Skeletal muscle tissue (tissue), 4 donors: ENCODE results near the gene MACROH2A1. TPM values are rescaled to one million over a fixed set of nuclear protein-coding genes. Genes with fewer than 3 reads are reported as not detected.

Experiments
- H3K27ac ChIP-seq: one replicate; pipeline ENCODE4 v1.7.0; 2013; ENCODE audit warnings: mild to moderate bottlenecking, low read depth, low read length, inconsistent platforms
- H3K27me3 ChIP-seq, 3 donors: one replicate each; pipeline ENCODE4 v1.7.0; 2013; ENCODE audit warnings: low read length in 3 of 3; ENCODE audit not compliant: control insufficient read depth in 3 of 3, insufficient read depth in 3 of 3
- H3K36me3 ChIP-seq, 3 donors: one replicate each; pipeline ENCODE4 v1.7.0; 2013; ENCODE audit warnings: low read length in 3 of 3; ENCODE audit not compliant: control insufficient read depth in 3 of 3, insufficient read depth in 3 of 3
- H3K4me1 ChIP-seq, 3 donors: one replicate each; pipeline ENCODE4 v1.7.0; 2013; ENCODE audit warnings: low read length in 3 of 3, mild to moderate bottlenecking in 3 of 3; ENCODE audit not compliant: control insufficient read depth in 3 of 3, insufficient read depth in 3 of 3
- H3K4me3 ChIP-seq, 3 donors: one replicate each; pipeline ENCODE4 v1.7.0; 2013; ENCODE audit warnings: low read length in 3 of 3
- H3K9ac ChIP-seq, 3 donors: one replicate each; pipeline ENCODE4 v1.7.0; 2013; ENCODE audit warnings: low read length in 3 of 3, mild to moderate bottlenecking in 3 of 3, moderate library complexity in 2 of 3, low read depth in 1 of 3
- H3K9me3 ChIP-seq, 3 donors: one replicate each; pipeline ENCODE4 v1.7.0; 2013; ENCODE audit warnings: low read length in 3 of 3; ENCODE audit not compliant: control insufficient read depth in 3 of 3
- total RNA-seq: library from RNA; depleted of rRNA; stranded (reverse); fragments of >200 nt; gene quantifications from one replicate; pipeline ENCODE4 v1.2.3, GENCODE V29; 2014
- donor health status: Osteomylitis.

MACROH2A1 gene
- total RNA-seq, 1 donor from 2014 or later, result 86.1 TPM

GRCh38 chr5:135356522-135357318, 42.3 kb downstream of the MACROH2A1 start:
- H3K4me3 ChIP-seq, result no peak overlapping the region
- no peaks in the 10 kb centered on the region for H3K9me3 ChIP-seq
- H3K27ac ChIP-seq, result peak overlapping the region; percentile 49
- peak overlapping the region in 1 of 3 donors; percentile 15 for H3K9ac ChIP-seq
- no peaks in the 10 kb centered on the region for H3K27me3 ChIP-seq
- H3K4me1 ChIP-seq, result peaks cover 25 to 43% (median 28%) of the 10 kb centered on the region in 3 donors
- peaks cover 7 to 14% (median 11%) of the 10 kb centered on the region in 3 donors for H3K36me3 ChIP-seq

- no peak overlapping the region for H3K27ac ChIP-seq
- H3K36me3 ChIP-seq, result peaks cover 11 to 17% (median 13%) of the 10 kb centered on the region in 3 donors
- no peak overlapping the region for H3K9ac ChIP-seq
- H3K4me1 ChIP-seq, result peaks cover 25 to 43% (median 28%) of the 10 kb centered on the region in 3 donors
- H3K27me3 ChIP-seq, result no peaks in the 10 kb centered on the region
- no peak overlapping the region for H3K4me3 ChIP-seq
- no peaks in the 10 kb centered on the region for H3K9me3 ChIP-seq
Measured at GRCh38 chr5:135355169-135355568, 43.9 kb downstream of the MACROH2A1 start.

GRCh38 chr5:135353952-135354721, 44.9 kb downstream of the MACROH2A1 start:
- H3K27me3 ChIP-seq, result no peaks in the 10 kb centered on the region
- no peak overlapping the region for H3K27ac ChIP-seq
- no peak overlapping the region for H3K9ac ChIP-seq
- H3K4me3 ChIP-seq, result no peak overlapping the region
- H3K9me3 ChIP-seq, result no peaks in the 10 kb centered on the region
- peaks cover 25 to 43% (median 28%) of the 10 kb centered on the region in 3 donors for H3K4me1 ChIP-seq
- peaks cover 12 to 15% (median 13%) of the 10 kb centered on the region in 3 donors for H3K36me3 ChIP-seq

DNA sequence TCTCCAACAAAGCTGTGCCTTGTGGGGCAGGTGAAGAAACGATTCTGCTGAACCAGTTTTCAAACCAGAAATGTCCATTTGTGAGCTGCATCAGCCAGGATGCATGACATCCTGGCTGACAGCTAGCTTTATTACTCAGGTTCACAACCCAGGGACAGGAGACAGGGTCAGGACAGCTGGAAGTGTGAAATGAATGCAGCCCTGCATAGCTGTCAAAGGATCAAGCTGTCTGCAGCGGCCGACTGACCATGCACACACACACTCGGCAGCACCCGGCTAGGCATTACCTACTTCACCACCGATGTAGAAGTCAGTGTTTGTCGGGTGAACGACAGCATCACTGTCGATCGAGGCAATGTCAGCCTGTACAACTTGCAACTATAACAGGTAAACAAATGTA, 48.5 kb downstream of the MACROH2A1 start:
- no peaks in the 10 kb centered on the region for H3K9me3 ChIP-seq
- peaks cover 15 to 23% (median 21%) of the 10 kb centered on the region in 3 donors for H3K36me3 ChIP-seq
- H3K4me1 ChIP-seq, result peaks cover 6 to 24% (median 9%) of the 10 kb centered on the region in 3 donors
- H3K4me3 ChIP-seq, result no peak overlapping the region
- H3K27me3 ChIP-seq, result no peaks in the 10 kb centered on the region
- H3K27ac ChIP-seq, result no peak overlapping the region
- H3K9ac ChIP-seq, result no peak overlapping the region

GRCh38 chr5:135349886-135350285, 49.1 kb downstream of the MACROH2A1 start:
- peaks cover 15 to 28% (median 21%) of the 10 kb centered on the region in 3 donors for H3K36me3 ChIP-seq
- H3K27me3 ChIP-seq, result no peaks in the 10 kb centered on the region
- no peak overlapping the region for H3K9ac ChIP-seq
- H3K27ac ChIP-seq, result no peak overlapping the region
- H3K9me3 ChIP-seq, result no peaks in the 10 kb centered on the region
- H3K4me3 ChIP-seq, result no peak overlapping the region
- H3K4me1 ChIP-seq, result peaks cover 3 to 18% (median 8%) of the 10 kb centered on the region in 3 donors

DNA sequence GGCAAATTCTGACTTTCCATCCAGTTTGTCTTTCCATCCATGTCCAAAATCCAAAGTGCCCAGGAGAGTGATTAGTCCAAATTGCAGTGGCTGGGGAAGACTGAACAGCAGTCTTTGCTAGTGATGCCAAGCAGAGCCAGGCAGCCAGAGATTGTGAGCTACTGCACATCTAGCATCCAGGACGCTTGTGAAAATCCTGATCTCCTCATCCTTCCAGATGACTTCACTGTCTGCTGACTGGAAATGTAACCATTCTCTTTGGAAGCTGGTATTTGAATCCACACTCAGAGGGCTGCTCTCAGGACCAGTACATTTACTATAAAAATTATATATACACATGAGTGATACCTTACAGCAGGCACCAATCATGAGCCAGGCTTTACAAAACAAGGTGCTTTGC, 49.6 kb downstream of the MACROH2A1 start:
- Histone ChIP-seq H3K27me3 (no peaks in the 10 kb centered on the region), H3K9me3 (no peaks in the 10 kb centered on the region), H3K27ac (no peak overlapping the region), H3K4me1 (peaks cover 3 to 13% (median 8%) of the 10 kb centered on the region in 3 donors), H3K36me3 (peaks cover 15 to 28% (median 23%) of the 10 kb centered on the region in 3 donors), H3K9ac (no peak overlapping the region), H3K4me3 (no peak overlapping the region)

GRCh38 chr5:135348918-135349317, 50.1 kb downstream of the MACROH2A1 start:
- Histone ChIP-seq H3K27me3 (no peaks in the 10 kb centered on the region), H3K4me3 (no peak overlapping the region), H3K9me3 (no peaks in the 10 kb centered on the region), H3K4me1 (peaks cover 2 to 8% (median 3%) of the 10 kb centered on the region in 3 donors), H3K9ac (no peak overlapping the region), H3K36me3 (peaks cover 15 to 34% (median 23%) of the 10 kb centered on the region in 3 donors), H3K27ac (no peak overlapping the region)

- no peak overlapping the region for H3K9ac ChIP-seq
- no peak overlapping the region for H3K27ac ChIP-seq
- peaks cover 0 to 5% (median 3%) of the 10 kb centered on the region in 3 donors for H3K4me1 ChIP-seq
- H3K4me3 ChIP-seq, result no peak overlapping the region
- H3K9me3 ChIP-seq, result no peaks in the 10 kb centered on the region
- H3K27me3 ChIP-seq, result no peaks in the 10 kb centered on the region
- H3K36me3 ChIP-seq, result peaks cover 26 to 49% (median 37%) of the 10 kb centered on the region in 3 donors
Measured at GRCh38 chr5:135347392-135347791, 51.6 kb downstream of the MACROH2A1 start.

- Histone ChIP-seq H3K27ac (no peak overlapping the region), H3K4me1 (peaks cover 0 to 5% (median 3%) of the 10 kb centered on the region in 3 donors), H3K9me3 (no peaks in the 10 kb centered on the region), H3K27me3 (no peaks in the 10 kb centered on the region), H3K9ac (no peak overlapping the region), H3K36me3 (peaks cover 38 to 61% (median 46%) of the 10 kb centered on the region in 3 donors), H3K4me3 (no peak overlapping the region)
Measured at GRCh38 chr5:135345956-135346731, 52.9 kb downstream of the MACROH2A1 start.
